ENCODE results near the gene SNX21.

GRCh38 chr20:45827030-45827652 lies 6.5 kb upstream of the SNX21 start, which contains the start of gene TNNC2:
- TF ChIP-seq GATA2 (IDR thresholded peaks at IDR 0.05; ENCODE audit: low read depth, low read length) (no peak), GATA3 (IDR thresholded peaks at IDR 0.05; ENCODE audit: low read depth, low read length) (no peak)

Data from SH-SY5Y (cell line).